Measurements from ENCODE around the gene DPP10. TPM values are rescaled to one million over a fixed set of nuclear protein-coding genes. Genes with fewer than 3 reads are reported as not detected.

The DPP10 gene
- total RNA-seq, 1 experiment from 2014 or later = not detected

- DNase-seq (ENCODE audit: low spot score) = no peak
These were observed 1424.6 kb downstream of the DPP10 start for GRCh38 chr2:115867024-115867423.

GRCh38 chr2:115874427-115874826 lies 1432.0 kb downstream of the DPP10 start:
- DNase-seq (ENCODE audit: low spot score) = no peak

GRCh38 chr2:115880558-115880957 lies 1438.1 kb downstream of the DPP10 start:
- peak; percentile 36 for DNase-seq (ENCODE audit: low spot score)

- DNase-seq (ENCODE audit: low spot score) = no peak
These were observed 1444.9 kb downstream of the DPP10 start for GRCh38 chr2:115887209-115887776.

Small RNA genes lying within 50 kb of the gene (small RNA-seq; reads per million reads assigned to genes)
- 37.3 reads per million, percentile 94 among the genes with 10 or more reads in this experiment for gene RNU2-41P
